BE2C (cell line): Measurements from ENCODE around the gene RIPK3.

ENCODE experiments used
- DNase-seq: peaks from one replicate; pipeline ENCODE4 v3.0.0-alpha.2; 2020
- H3K27me3 ChIP-seq: fragments of 250-450 bp; sonication (Bioruptor Pico); 2 replicates; pipeline ENCODE4 v1.5.1; 2020; ENCODE audit warnings: mild to moderate bottlenecking
- H3K36me3 ChIP-seq: fragments of 250-450 bp; sonication (Bioruptor Pico); 2 replicates; pipeline ENCODE4 v1.5.1; 2020; ENCODE audit warnings: mild to moderate bottlenecking
- H3K4me1 ChIP-seq: fragments of 250-450 bp; sonication (Bioruptor Pico); 2 replicates; pipeline ENCODE4 v1.5.1; 2020
- H3K4me3 ChIP-seq: 2 replicates; pipeline ENCODE4 v1.5.1; 2011; ENCODE audit warnings: low read depth, low read length
- H3K9me3 ChIP-seq: fragments of 250-450 bp; sonication (Bioruptor Pico); 2 replicates; pipeline ENCODE4 v1.5.1; 2020
- TF ChIP-seq, protein P1 (sequence below): IDR thresholded peaks from 2 replicates; pipeline ENCODE4 v1.5.1; 2012; ENCODE audit warnings: mild to moderate bottlenecking, low read depth, low read length

The RIPK3 gene

GRCh38 chr14:24370748-24371147 is 31.0 kb upstream of the RIPK3 start:
- no peak overlapping the region for H3K4me3 ChIP-seq
- TF ChIP-seq, protein P1, sequence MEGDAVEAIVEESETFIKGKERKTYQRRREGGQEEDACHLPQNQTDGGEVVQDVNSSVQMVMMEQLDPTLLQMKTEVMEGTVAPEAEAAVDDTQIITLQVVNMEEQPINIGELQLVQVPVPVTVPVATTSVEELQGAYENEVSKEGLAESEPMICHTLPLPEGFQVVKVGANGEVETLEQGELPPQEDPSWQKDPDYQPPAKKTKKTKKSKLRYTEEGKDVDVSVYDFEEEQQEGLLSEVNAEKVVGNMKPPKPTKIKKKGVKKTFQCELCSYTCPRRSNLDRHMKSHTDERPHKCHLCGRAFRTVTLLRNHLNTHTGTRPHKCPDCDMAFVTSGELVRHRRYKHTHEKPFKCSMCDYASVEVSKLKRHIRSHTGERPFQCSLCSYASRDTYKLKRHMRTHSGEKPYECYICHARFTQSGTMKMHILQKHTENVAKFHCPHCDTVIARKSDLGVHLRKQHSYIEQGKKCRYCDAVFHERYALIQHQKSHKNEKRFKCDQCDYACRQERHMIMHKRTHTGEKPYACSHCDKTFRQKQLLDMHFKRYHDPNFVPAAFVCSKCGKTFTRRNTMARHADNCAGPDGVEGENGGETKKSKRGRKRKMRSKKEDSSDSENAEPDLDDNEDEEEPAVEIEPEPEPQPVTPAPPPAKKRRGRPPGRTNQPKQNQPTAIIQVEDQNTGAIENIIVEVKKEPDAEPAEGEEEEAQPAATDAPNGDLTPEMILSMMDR, result no peak
- H3K27me3 ChIP-seq, result no peaks in the 10 kb centered on the region
- no peak for DNase-seq
- peaks cover 24% of the 10 kb centered on the region for H3K36me3 ChIP-seq
- peaks cover 34% of the 10 kb centered on the region for H3K4me1 ChIP-seq
- no peaks in the 10 kb centered on the region for H3K9me3 ChIP-seq

GRCh38 chr14:24369907-24370687 is 30.3 kb upstream of the RIPK3 start:
- H3K4me1 ChIP-seq, result peaks cover 34% of the 10 kb centered on the region

GRCh38 chr14:24369463-24369862 is 29.7 kb upstream of the RIPK3 start:
- peaks cover 33% of the 10 kb centered on the region for H3K4me1 ChIP-seq
- peak overlapping the region; percentile 85 for H3K4me3 ChIP-seq
- no peaks in the 10 kb centered on the region for H3K27me3 ChIP-seq
- DNase-seq, result no peak
- no peaks in the 10 kb centered on the region for H3K9me3 ChIP-seq
- TF ChIP-seq, protein P1, result no peak
- peaks cover 15% of the 10 kb centered on the region for H3K36me3 ChIP-seq

More at GRCh38 chr14:24369907-24370687, 30.3 kb upstream of the RIPK3 start:
- no peaks in the 10 kb centered on the region for H3K27me3 ChIP-seq
- H3K9me3 ChIP-seq, result no peaks in the 10 kb centered on the region
- H3K4me3 ChIP-seq, result no peak overlapping the region
- TF ChIP-seq, protein P1, result no peak
- peaks cover 18% of the 10 kb centered on the region for H3K36me3 ChIP-seq
- DNase-seq, result no peak

DNA sequence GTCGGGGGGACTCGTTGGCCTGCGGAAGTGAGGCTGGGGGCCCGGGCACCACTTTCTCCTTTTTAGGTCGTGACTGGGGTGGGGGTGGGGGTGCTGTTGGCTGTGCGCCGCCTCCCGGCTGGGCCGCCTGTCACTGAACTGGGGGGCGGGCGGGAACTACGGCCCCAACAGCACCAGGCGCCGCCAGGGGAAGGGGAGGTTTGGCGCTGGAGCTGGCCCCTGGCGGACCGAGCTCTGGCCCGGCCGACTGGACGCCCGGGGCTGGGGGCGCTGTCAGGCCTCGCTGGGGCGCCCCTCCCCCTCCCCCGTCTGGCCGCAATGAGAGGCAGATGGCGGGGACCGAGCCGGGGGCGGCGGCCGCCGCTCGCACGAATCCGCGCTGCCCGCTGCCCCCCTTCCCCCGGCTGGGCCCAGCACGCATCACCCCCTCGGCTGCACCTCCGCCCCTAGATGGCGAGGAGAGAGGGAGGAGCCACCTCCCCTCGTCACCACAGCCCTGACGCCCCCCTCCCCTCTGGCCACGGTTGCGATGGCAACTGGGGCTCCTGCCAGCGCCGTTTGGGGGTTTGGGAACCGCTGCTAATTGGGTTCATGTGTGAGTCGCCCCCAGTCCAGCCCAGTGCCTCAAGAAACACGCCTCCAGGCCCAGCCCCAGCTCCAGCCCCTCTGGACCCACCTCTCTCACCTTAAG is 28.9 kb upstream of the RIPK3 start:
- DNase-seq, result peak; percentile 82
- Histone ChIP-seq H3K27me3 (no peaks in the 10 kb centered on the region), H3K9me3 (no peaks in the 10 kb centered on the region), H3K36me3 (peaks cover 7% of the 10 kb centered on the region), H3K4me3 (peak overlapping the region; percentile 85), H3K4me1 (peaks cover 25% of the 10 kb centered on the region)
- TF ChIP-seq, protein P1, result no peak

DNA sequence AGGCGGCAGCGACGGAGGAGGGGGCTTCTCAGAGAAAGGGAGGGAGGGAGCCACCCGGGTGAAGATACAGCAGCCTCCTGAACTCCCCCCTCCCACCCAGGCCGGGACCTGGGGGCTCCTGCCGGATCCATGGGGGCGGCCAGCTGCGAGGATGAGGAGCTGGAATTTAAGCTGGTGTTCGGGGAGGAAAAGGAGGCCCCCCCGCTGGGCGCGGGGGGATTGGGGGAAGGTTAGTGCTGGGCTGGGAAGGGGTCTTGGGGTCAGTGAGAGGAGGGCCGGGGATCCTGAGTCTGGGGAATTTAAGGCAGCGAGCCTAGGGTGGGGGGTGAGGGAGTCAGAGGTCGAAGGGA is 28.4 kb upstream of the RIPK3 start:
- Histone ChIP-seq H3K9me3 (no peaks in the 10 kb centered on the region), H3K27me3 (no peaks in the 10 kb centered on the region), H3K4me3 (peak overlapping the region; percentile 85), H3K4me1 (peaks cover 20% of the 10 kb centered on the region), H3K36me3 (peaks cover 2% of the 10 kb centered on the region; the same call in 1 of the 2 replicates)
- TF ChIP-seq, protein P1, result no peak
- no peak for DNase-seq
